NCI-H226 (cell line): ENCODE results near the gene ALS2CL.
"Not testable (repeated sequence)": the region's sequence is repeated elsewhere in the genome, so short reads cannot be mapped to it uniquely, and the experiment has no call there.

Experiments used
- DNase-seq: peaks from one replicate; pipeline ENCODE4 v3.0.0-alpha.2; 2015

The ALS2CL gene

GRCh38 chr3:46693038-46693891 is at the start of gene ALS2CL:
Gene ALS2CL, minus strand, starts transcription at chr3:46693679. Its CDS starts 4,239 bp downstream, at chr3:46689440.
- peak; percentile 40 for DNase-seq

DNA sequence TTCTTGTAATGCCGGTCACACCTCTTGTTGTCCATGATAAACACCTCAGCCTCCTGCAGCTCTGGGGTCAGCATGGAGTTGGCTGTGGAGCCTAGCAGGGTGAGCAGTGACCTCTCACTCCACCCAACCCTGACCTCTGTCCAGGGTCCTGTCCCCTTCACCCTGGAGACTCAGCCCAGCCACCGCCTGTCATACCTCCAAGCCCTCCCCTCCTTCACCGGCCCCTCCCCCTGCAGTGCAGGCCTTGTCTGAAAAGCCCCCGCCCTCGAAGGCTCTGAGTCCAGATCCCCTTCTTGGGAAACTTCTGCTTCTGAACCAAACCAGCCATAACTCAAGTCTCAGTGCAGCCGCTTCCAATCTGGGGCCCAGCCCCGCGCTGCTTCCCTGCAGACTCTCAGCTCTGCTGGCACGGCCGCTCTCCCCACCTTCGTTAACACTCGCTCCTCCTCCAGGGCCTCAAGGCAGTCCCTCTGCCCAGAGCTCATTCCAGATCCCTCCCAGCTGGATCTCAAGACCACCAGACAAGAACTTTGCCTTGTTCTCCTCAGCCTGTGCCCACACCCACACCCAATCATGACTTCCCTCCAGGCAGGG is 49.6 kb upstream of the ALS2CL start:
- no peak for DNase-seq

GRCh38 chr3:46739565-46739964 is 46.1 kb upstream of the ALS2CL start:
- not testable (repeated sequence) for DNase-seq

DNA sequence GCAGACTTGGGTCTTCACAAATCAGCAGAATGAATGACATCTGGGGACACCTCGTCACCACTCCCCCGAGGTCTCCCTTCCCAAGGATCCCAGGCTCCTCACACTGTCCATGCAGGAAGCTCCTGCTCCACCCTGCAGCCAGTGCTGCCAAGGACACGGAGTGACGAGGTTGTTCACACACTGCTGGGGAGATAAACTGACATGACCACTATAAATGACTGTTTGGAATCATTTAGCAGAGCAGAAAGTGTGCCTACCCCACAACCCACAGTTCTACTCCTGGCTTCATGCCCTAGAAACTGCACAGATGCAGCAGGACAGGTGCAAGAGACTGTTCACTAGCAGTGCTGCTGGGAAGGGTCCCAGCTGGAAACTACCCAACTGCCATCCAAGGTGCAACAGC is 43.9 kb upstream of the ALS2CL start:
- DNase-seq, result no peak

GRCh38 chr3:46736006-46736872 is 42.8 kb upstream of the ALS2CL start:
- no peak for DNase-seq

DNA sequence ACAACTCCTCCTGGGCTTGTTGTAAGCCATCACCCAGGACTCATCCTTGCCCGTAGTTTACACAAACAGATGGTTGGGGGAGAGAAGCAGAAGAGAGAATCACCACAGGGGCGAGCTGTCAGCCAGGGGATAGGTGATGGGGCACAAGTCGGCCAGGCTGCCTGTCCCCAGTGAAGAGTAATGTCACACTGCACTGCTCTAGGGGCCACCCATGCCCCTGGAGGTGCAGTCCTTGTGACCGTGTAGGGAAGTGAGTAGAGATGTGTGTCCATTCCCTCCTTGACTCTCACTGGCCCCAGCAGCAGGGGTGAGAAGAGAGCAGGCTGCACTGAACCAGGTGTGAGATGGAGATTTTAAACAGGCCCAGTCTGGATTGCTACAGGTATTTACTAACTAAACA is 41.3 kb upstream of the ALS2CL start:
- no peak for DNase-seq

DNA sequence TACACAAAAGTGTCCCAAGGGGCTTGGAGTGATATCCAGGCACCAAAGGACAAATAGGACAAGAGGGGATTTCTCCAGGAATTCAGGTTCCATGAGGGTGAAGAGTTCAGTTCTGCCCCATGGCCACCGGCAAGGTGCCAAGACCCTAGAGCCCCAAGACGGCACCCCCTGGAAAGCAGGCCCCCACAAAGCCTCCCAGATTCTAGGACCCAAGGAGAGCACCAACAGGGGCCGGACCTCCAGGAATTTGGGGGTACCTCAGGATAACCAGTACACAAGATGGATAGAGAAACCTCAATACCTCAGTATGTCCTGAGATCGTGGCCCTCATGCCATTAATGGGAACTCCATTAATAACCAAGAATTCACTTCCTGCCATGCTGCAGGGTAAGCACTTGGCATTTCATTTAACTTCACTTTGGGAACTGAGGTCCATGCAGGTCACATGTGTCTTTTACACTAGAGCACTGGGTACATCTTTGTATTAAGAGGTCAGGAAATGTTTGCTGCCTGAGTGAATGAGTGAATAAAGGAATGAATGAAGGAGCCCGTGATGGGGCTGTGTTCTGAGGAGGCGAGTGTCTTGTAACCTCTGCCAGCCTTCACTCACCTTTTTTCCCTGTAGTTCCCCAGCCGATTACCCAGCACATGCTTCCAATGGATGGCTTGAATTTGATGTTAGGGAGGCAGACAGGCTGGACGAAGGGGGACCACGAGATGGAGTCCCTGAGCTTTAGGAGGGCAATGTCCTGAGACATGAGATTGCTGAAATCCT is 39.7 kb upstream of the ALS2CL start:
- DNase-seq, result no peak

DNA sequence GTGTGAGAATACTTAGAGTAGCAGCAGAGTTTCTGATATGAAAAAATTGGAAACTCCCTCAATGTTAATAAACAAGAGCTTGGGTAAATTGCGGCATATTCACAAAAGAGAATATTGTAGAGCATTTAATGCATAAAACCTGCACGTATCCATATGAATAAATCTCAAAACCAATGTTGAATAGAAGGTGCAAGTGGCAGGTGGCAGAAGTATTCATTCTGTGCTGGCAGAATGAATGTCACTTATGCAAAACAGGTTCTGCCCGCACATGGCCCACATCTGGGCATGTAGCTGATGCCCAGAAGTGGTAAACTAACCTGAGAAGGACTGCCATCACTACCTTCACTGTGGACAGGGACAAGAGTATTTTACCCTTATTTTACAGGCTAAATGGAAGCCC is 38.3 kb upstream of the ALS2CL start:
- DNase-seq, result no peak

DNA sequence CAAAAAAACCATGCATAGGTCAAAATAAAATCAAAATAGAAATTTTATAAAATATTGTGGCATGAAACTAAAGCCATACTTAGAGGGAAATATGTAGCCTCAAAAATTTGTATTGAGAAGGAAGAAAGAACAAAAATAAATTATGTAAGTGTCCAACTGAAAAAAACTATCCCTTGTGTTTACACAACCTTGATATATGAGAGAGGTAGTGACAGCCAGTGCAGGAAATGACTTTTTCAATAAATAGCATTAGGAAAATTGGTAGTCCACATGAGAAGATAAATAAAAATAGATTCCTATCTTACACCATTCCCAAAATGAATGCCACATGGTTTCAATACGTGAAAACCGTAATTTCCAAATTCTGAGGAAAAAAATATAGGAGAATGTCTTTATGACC is 37.3 kb upstream of the ALS2CL start:
- DNase-seq, result no peak

DNA sequence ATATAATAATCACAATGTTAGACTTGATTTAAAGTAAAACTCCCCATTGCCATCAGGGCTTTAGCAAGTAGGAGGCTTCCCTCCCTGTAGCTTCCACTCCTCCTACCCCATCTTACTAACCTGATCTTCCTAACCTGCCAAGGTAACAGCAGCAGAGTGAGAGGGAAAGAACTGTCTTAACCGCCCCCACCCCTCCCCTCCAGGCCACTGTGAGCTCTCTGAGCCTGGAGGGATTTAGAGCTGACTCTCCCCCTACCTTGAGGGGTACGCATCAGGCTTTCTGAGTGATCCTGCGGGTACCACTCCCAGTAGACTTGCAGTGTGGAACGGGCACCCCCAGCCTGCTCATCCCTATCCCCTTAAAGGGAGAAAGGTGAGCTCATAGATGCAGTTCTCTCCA is 35.6 kb upstream of the ALS2CL start:
- no peak for DNase-seq

DNA sequence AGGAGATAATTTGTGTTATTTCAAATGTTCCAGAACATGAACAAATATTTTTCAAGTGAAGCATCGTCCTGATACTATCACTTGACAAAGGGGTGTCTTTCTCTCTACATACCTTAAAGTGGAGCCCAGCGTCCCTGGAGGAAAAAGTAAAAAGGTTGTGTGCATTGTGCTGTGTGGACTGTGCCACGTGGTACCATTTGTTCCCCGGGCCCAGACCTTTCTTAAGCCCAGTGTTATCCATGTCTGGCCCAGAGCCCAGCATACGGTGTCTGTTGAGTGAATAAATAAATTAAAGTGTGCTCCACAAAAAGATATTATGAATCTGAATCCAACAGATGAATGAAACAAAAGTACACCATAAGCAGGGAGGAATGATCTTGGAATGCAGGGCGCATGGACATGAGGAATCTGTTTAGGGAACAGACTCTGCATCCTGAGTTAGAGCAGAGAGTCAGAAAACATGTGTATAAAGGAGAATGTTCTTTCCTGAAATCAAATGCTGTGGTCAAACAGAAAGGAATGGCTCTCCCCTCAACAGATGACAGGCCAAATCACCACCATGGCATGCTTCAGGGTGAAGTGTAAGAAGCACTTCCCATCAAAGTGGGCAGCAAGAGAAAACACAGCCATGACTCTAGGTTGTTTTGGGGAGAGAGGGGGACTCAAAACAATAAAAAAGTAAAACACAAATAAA is 32.3 kb upstream of the ALS2CL start:
- no peak for DNase-seq

- no peak for DNase-seq
Measured at GRCh38 chr3:46724424-46724823, 30.9 kb upstream of the ALS2CL start.

GRCh38 chr3:46722443-46722842 is 29.0 kb upstream of the ALS2CL start:
- no peak for DNase-seq

GRCh38 chr3:46721009-46721408 is 27.5 kb upstream of the ALS2CL start:
- DNase-seq, result no peak

GRCh38 chr3:46719735-46720271 is 26.3 kb upstream of the ALS2CL start:
- no peak for DNase-seq

DNA sequence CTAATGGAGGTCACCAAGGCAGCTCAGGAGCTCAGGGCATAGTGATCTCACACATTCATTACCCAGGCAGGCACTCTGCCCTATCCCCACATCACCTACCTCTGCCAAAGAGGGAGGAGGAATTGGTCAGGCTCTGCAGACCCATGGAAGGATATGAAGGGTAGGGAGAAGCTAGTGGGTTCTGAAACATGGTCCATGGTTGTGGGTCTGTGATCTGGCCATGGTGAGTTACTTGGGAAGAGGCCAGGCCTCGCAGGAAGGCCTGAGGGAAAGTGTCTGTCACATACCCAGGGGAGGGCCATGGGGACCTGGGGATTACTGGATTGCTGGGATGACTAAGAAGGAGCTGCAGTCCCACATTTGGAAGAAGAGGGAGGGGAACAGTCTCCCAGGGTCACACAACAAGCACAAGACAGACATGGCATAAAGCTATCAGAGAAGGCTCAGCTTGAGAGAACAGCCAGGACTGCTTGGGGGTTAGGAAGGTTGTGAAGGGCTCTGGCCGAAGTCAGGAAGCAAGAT is 25.6 kb upstream of the ALS2CL start:
- DNase-seq, result no peak

GRCh38 chr3:46717447-46718231 is 24.2 kb upstream of the ALS2CL start, which contains the start of gene PRSS50:
Gene PRSS50, minus strand, starts transcription at chr3:46717869. Its CDS starts 45 bp downstream, at chr3:46717824.
- no peak for DNase-seq

DNA sequence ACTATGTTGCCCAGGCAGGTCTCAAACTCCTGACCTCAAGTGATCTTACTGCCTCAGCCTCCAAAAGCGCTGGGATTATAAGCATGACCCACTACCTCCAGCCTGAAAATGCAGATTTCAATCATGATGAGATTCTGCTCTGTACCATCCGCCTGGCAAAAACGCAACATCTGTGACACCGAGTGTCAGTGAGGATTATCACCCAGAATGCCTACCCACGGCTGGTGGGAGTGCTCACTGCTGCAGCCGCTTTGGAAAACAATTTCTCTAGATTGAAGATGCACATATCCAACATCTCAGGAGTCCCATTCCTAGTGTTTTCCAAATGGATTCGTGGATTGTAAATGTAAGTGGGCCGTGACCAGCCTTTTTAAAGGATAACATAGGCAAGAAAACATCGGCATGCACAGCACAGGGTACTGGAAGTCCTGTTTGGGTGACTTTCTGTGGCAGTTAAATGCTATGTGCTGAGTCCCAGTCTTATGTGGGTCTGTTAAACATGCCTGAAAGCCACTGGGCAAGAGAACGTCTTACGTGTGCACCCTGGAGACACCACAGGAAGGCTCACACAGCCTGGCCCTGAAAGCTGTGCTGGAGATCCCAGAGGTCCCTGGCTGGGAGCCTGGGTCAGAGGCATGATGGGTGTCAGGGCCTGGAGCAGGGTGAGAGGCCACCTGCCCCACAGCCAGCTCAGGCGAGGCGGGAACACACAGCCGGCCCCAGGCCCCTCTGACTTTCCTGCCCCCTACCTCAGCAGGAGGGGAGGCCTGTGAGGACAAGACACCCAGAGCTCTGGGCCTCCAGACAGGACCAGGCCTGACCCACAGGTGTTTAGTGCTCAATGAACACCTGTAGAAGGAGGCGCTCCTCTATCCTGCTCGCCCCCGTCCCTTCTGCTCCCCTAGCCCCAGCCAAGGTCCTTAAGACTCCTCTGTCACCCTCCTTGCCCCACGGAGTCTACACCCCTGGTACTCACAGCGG is 23.3 kb upstream of the ALS2CL start:
- no peak for DNase-seq

- no peak for DNase-seq
Measured at GRCh38 chr3:46715507-46716175, 22.2 kb upstream of the ALS2CL start.
